DOHH2 (cell line): ENCODE results near the gene OSBPL8.

Source experiments
- H3F3A ChIP-seq: fragments of 200-600 bp; sonication (generic), shearing (Covaris generic); 2 replicates; pipeline ENCODE4 v1.6.0; 2016; ENCODE audit warnings: antibody characterized with exemption, mild to moderate bottlenecking; ENCODE audit not compliant: control insufficient read depth, insufficient read depth
- H3K27ac ChIP-seq: fragments of 200-600 bp; sonication (generic); 2 replicates; pipeline ENCODE4 v1.5.1; 2014; ENCODE audit warnings: low read depth, mild to moderate bottlenecking, low read length, moderate library complexity
- H3K27me3 ChIP-seq: fragments of 200-600 bp; sonication (generic); 2 replicates; pipeline ENCODE4 v1.6.1; 2014; ENCODE audit warnings: mild to moderate bottlenecking, low read length, mixed read lengths; ENCODE audit not compliant: control insufficient read depth
- H3K36me3 ChIP-seq: fragments of 200-600 bp; sonication (generic); 2 replicates; pipeline ENCODE4 v1.6.1; 2014; ENCODE audit warnings: mild to moderate bottlenecking, low read length, moderate library complexity, mixed read lengths; ENCODE audit not compliant: control insufficient read depth
- H3K4me1 ChIP-seq: fragments of 200-600 bp; sonication (generic); 2 replicates; pipeline ENCODE4 v1.6.1; 2014; ENCODE audit warnings: mild to moderate bottlenecking, low read length, mixed read lengths; ENCODE audit not compliant: control insufficient read depth
- H3K4me2 ChIP-seq: fragments of 200-600 bp; sonication (generic); 2 replicates; pipeline ENCODE4 v1.6.0; 2014; ENCODE audit warnings: mild to moderate bottlenecking, low read length, moderate library complexity
- H3K4me3 ChIP-seq: fragments of 200-600 bp; sonication (generic); 2 replicates; pipeline ENCODE4 v1.5.1; 2014; ENCODE audit warnings: mild to moderate bottlenecking, low read length, mixed read lengths
- H3K79me2 ChIP-seq: fragments of 200-600 bp; sonication (generic); 2 replicates; pipeline ENCODE4 v1.6.1; 2014; ENCODE audit warnings: mild to moderate bottlenecking, low read length, mixed read lengths; ENCODE audit not compliant: control insufficient read depth
- H3K9me2 ChIP-seq: fragments of 200-600 bp; sonication (generic); replicated peaks from 2 replicates; pipeline ENCODE4 v1.6.1; 2014; ENCODE audit warnings: mild to moderate bottlenecking, low read length, mixed read lengths; ENCODE audit not compliant: control insufficient read depth
- H3K9me3 ChIP-seq: fragments of 200-600 bp; sonication (generic); 2 replicates; pipeline ENCODE4 v1.6.1; 2014; ENCODE audit warnings: antibody characterized with exemption, low read length, mixed read lengths; ENCODE audit not compliant: control insufficient read depth, insufficient read depth
- H4K20me1 ChIP-seq: fragments of 200-600 bp; sonication (generic); 2 replicates; pipeline ENCODE4 v1.6.0; 2014; ENCODE audit warnings: low read depth, mild to moderate bottlenecking, antibody characterized with exemption, low read length, moderate library complexity; ENCODE audit not compliant: control insufficient read depth, insufficient read depth
- CTCF ChIP-seq: fragments of 200-600 bp; sonication (generic); IDR thresholded peaks from one replicate; pipeline ENCODE4 v1.5.1; 2014; ENCODE audit warnings: antibody characterized with exemption, mild to moderate bottlenecking, low read depth, low read length; ENCODE audit not compliant: poor library complexity, severe bottlenecking
- EZH2phosphoT487 ChIP-seq: fragments of 200-600 bp; sonication (generic); IDR thresholded peaks from 2 replicates; pipeline ENCODE4 v1.6.1; 2017; ENCODE audit warnings: borderline replicate concordance, mild to moderate bottlenecking, antibody characterized with exemption, low read length, moderate library complexity, mixed read lengths

The OSBPL8 gene

GRCh38 chr12:76375470-76375869, 184.1 kb downstream of the OSBPL8 start:
- no peak overlapping the region for H3K4me3 ChIP-seq
- H3K9me3 ChIP-seq = no peaks in the 10 kb centered on the region
- no peak for TF ChIP-seq EZH2phosphoT487
- no peak for TF ChIP-seq CTCF
- peaks cover 17% of the 10 kb centered on the region for H3K36me3 ChIP-seq
- H3F3A ChIP-seq = no peaks in the 10 kb centered on the region
- H4K20me1 ChIP-seq = no peaks in the 10 kb centered on the region
- no peaks in the 10 kb centered on the region for H3K4me1 ChIP-seq
- H3K79me2 ChIP-seq = no peaks in the 10 kb centered on the region
- H3K27me3 ChIP-seq = no peaks in the 10 kb centered on the region
- H3K4me2 ChIP-seq = no peak overlapping the region
- H3K27ac ChIP-seq = no peak overlapping the region
- H3K9me2 ChIP-seq = no peaks in the 10 kb centered on the region

GRCh38 chr12:76374386-76375020, 185.1 kb downstream of the OSBPL8 start:
- Histone ChIP-seq H3K27me3 (no peaks in the 10 kb centered on the region), H3F3A (no peaks in the 10 kb centered on the region), H4K20me1 (no peaks in the 10 kb centered on the region), H3K36me3 (peaks cover 14% of the 10 kb centered on the region), H3K4me1 (no peaks in the 10 kb centered on the region), H3K4me2 (no peak overlapping the region), H3K9me3 (no peaks in the 10 kb centered on the region), H3K4me3 (no peak overlapping the region), H3K27ac (no peak overlapping the region), H3K79me2 (no peaks in the 10 kb centered on the region), H3K9me2 (no peaks in the 10 kb centered on the region)
- TF ChIP-seq EZH2phosphoT487 (no peak), CTCF (no peak)

- H4K20me1 ChIP-seq = no peaks in the 10 kb centered on the region
- no peak overlapping the region for H3K27ac ChIP-seq
- H3F3A ChIP-seq = no peaks in the 10 kb centered on the region
- no peaks in the 10 kb centered on the region for H3K79me2 ChIP-seq
- H3K9me3 ChIP-seq = no peaks in the 10 kb centered on the region
- no peaks in the 10 kb centered on the region for H3K9me2 ChIP-seq
- peaks cover 32% of the 10 kb centered on the region for H3K36me3 ChIP-seq
- H3K27me3 ChIP-seq = no peaks in the 10 kb centered on the region
- H3K4me2 ChIP-seq = no peak overlapping the region
- no peak overlapping the region for H3K4me3 ChIP-seq
- no peaks in the 10 kb centered on the region for H3K4me1 ChIP-seq
- no peak for TF ChIP-seq CTCF
- TF ChIP-seq EZH2phosphoT487 = no peak
Observed at GRCh38 chr12:76368230-76368629, 191.3 kb downstream of the OSBPL8 start.
